Measurements from ENCODE around the gene HPX.

Gene HPX

DNA sequence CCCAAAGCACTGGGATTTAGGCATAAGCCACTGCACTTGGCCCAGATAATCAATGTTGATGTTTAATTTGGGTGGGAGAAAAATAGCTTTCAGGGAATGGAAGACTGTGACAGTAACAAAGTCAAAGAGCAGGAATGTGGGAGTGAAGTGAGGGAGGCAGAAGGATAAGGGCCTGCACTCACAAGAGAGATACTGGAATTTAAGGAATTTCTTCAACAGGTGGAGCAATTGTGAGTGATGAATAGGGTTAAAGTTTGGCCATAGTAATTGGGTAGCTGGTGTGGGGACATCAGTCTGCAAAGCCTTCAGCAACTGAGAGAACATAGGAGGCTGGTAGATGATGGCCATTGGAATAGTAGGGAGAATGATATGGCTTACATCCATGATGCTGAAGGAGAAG, 13.3 kb downstream of the HPX start:
- Histone ChIP-seq H3K9me3 (ENCODE audit: insufficient read depth, low read length) (no peaks in the 10 kb centered on the region), H3K36me3 (replicated peaks; ENCODE audit: low read depth, low read length) (no peaks in the 10 kb centered on the region), H2AFZ (ENCODE audit: low read depth, low read length) (no peak overlapping the region), H3K79me2 (ENCODE audit: low read length) (no peaks in the 10 kb centered on the region), H3K27ac (ENCODE audit: low read length) (no peak overlapping the region), H3K4me3 (ENCODE audit: low read length) (no peak overlapping the region), H3K4me1 (ENCODE audit: low read length) (no peaks in the 10 kb centered on the region), H3K4me2 (ENCODE audit: low read length) (no peak overlapping the region), H3K27me3 (ENCODE audit: low read depth, low read length) (peaks cover 27% of the 10 kb centered on the region), H4K20me1 (ENCODE audit: insufficient read depth, low read length) (no peaks in the 10 kb centered on the region), H3K9ac (ENCODE audit: low read length) (no peak overlapping the region)
- no peak for TF ChIP-seq EZH2phosphoT487 (IDR thresholded peaks at IDR 0.05; ENCODE audit: low read depth)
- TF ChIP-seq, protein P1, sequence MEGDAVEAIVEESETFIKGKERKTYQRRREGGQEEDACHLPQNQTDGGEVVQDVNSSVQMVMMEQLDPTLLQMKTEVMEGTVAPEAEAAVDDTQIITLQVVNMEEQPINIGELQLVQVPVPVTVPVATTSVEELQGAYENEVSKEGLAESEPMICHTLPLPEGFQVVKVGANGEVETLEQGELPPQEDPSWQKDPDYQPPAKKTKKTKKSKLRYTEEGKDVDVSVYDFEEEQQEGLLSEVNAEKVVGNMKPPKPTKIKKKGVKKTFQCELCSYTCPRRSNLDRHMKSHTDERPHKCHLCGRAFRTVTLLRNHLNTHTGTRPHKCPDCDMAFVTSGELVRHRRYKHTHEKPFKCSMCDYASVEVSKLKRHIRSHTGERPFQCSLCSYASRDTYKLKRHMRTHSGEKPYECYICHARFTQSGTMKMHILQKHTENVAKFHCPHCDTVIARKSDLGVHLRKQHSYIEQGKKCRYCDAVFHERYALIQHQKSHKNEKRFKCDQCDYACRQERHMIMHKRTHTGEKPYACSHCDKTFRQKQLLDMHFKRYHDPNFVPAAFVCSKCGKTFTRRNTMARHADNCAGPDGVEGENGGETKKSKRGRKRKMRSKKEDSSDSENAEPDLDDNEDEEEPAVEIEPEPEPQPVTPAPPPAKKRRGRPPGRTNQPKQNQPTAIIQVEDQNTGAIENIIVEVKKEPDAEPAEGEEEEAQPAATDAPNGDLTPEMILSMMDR (IDR thresholded peaks at IDR 0.05; ENCODE audit: low read depth, low read length): no peak

DNA sequence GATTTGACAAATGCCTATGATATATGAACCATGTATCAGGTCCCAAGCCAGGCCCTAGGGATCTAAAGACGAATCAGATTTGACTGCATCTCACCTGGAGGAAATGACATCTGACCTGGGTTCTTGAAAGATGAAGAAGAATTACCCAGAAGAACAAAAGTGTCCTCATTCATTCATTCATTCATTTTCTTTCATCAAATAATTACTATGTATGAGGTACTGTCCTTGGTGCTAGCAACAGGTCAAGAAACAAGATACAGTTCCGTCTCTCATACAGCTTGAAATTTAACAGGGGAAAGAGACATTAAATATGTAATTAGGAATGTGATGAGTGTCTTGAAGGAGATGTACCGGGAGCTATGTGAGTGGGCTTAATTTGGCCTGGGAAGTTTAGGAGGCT, 20.1 kb downstream of the HPX start:
- TF ChIP-seq EZH2phosphoT487 (IDR thresholded peaks at IDR 0.05; ENCODE audit: low read depth): no peak
- TF ChIP-seq, protein P1 (IDR thresholded peaks at IDR 0.05; ENCODE audit: low read depth, low read length): no peak
- Histone ChIP-seq H3K4me3 (ENCODE audit: low read length) (no peak overlapping the region), H3K36me3 (replicated peaks; ENCODE audit: low read depth, low read length) (no peaks in the 10 kb centered on the region), H3K27me3 (ENCODE audit: low read depth, low read length) (peaks cover 43% of the 10 kb centered on the region), H2AFZ (ENCODE audit: low read depth, low read length) (no peak overlapping the region), H3K27ac (ENCODE audit: low read length) (no peak overlapping the region), H3K79me2 (ENCODE audit: low read length) (no peaks in the 10 kb centered on the region), H3K9me3 (ENCODE audit: insufficient read depth, low read length) (no peaks in the 10 kb centered on the region), H3K9ac (ENCODE audit: low read length) (no peak overlapping the region), H3K4me2 (ENCODE audit: low read length) (no peak overlapping the region), H4K20me1 (ENCODE audit: insufficient read depth, low read length) (no peaks in the 10 kb centered on the region), H3K4me1 (ENCODE audit: low read length) (peaks cover 10% of the 10 kb centered on the region)

DNA sequence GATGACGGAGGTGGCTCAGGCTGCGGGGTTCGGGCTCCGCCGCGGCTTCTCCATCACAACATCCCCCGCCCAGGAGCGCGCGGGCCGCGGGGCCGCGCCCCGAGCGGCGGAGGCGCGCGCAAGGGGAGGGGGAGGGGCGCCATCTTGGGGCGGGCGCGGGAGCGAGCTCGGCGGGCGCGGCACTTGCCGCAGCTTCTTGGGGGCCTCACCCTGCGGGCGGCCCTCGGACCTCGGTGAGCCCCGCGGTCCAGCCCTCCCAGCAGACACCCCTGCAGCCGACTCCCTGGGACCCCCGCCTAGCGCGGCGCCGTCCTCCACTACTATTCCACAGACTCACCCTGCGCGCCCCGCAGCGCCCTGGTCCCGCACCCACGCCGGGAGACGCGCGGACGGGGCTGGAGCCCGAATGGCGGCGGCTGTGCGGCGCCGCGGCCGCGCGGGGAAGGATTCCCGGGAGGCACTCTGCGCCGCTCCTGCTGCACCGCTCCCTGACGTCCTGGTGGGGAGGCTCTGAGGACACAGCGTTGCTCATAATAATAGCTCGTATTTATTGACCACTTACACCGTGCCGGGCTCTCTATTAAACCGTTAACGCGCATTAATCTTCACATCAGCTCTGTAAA, 21.7 kb downstream of the HPX start, which contains the start of gene APBB1:
APBB1 (minus strand) TSS at position 86 of the 623 bp plus-strand sequence. CDS start 7,747 bp downstream, outside the sequence.
- Histone ChIP-seq H3K36me3 (replicated peaks; ENCODE audit: low read depth, low read length) (no peaks in the 10 kb centered on the region), H3K9ac (ENCODE audit: low read length) (peak within 1 kb of the TSS; percentile 87), H3K4me3 (ENCODE audit: low read length) (peak within 1 kb of the TSS; percentile 97), H3K4me1 (ENCODE audit: low read length) (peaks cover 18% of the 10 kb centered on the region), H4K20me1 (ENCODE audit: insufficient read depth, low read length) (no peaks in the 10 kb centered on the region), H2AFZ (ENCODE audit: low read depth, low read length) (peak within 1 kb of the TSS; percentile 98), H3K27ac (ENCODE audit: low read length) (no peak within 1 kb of the TSS), H3K9me3 (ENCODE audit: insufficient read depth, low read length) (no peaks in the 10 kb centered on the region), H3K27me3 (ENCODE audit: low read depth, low read length) (peaks cover 36% of the 10 kb centered on the region), H3K79me2 (ENCODE audit: low read length) (no peaks in the 10 kb centered on the region), H3K4me2 (ENCODE audit: low read length) (peak within 1 kb of the TSS; percentile 99)
- no peak for TF ChIP-seq EZH2phosphoT487 (IDR thresholded peaks at IDR 0.05; ENCODE audit: low read depth)
- TF ChIP-seq, protein P1 (IDR thresholded peaks at IDR 0.05; ENCODE audit: low read depth, low read length): peak; percentile 8; the same call in 1 of the 2 replicates

DNA sequence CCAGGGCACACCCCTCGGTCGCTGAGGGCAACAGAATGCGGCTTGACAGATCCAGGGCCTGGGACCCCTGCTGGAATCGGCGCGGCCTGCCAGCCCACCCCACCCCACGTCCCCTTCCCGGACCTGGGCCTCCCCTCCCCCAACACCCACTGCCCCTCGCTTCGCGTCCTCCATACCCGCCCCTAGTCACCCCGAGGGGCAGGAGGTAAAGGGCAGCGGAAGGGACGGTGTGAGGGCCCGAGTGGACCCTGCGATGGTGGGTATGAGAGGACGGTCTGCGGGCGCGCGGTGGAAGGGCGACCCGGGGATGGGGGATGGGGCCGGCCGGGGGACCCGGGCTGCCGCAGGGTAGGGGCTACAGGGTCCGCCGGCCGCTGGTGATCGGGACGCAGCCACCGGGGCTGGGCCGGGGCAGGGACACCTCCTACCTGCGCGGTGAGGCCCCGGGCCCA, 22.2 kb downstream of the HPX start:
- Histone ChIP-seq H3K4me2 (ENCODE audit: low read length) (peak overlapping the region; percentile 99), H3K36me3 (replicated peaks; ENCODE audit: low read depth, low read length) (no peaks in the 10 kb centered on the region), H3K4me3 (ENCODE audit: low read length) (peak overlapping the region; percentile 97), H2AFZ (ENCODE audit: low read depth, low read length) (peak overlapping the region; percentile 98), H3K27ac (ENCODE audit: low read length) (no peak overlapping the region), H3K9ac (ENCODE audit: low read length) (peak overlapping the region; percentile 87), H3K9me3 (ENCODE audit: insufficient read depth, low read length) (no peaks in the 10 kb centered on the region), H3K79me2 (ENCODE audit: low read length) (no peaks in the 10 kb centered on the region), H3K27me3 (ENCODE audit: low read depth, low read length) (peaks cover 31% of the 10 kb centered on the region), H3K4me1 (ENCODE audit: low read length) (peaks cover 18% of the 10 kb centered on the region), H4K20me1 (ENCODE audit: insufficient read depth, low read length) (no peaks in the 10 kb centered on the region)
- TF ChIP-seq, protein P1 (IDR thresholded peaks at IDR 0.05; ENCODE audit: low read depth, low read length): no peak
- TF ChIP-seq EZH2phosphoT487 (IDR thresholded peaks at IDR 0.05; ENCODE audit: low read depth): no peak
